ENCODE measurements around the gene PACRG. TPM values are rescaled to one million over a fixed set of nuclear protein-coding genes. Genes with fewer than 3 reads are reported as not detected.

The PACRG gene
- total RNA-seq, 1 experiment from 2014 or later = 0.44 TPM

DNA sequence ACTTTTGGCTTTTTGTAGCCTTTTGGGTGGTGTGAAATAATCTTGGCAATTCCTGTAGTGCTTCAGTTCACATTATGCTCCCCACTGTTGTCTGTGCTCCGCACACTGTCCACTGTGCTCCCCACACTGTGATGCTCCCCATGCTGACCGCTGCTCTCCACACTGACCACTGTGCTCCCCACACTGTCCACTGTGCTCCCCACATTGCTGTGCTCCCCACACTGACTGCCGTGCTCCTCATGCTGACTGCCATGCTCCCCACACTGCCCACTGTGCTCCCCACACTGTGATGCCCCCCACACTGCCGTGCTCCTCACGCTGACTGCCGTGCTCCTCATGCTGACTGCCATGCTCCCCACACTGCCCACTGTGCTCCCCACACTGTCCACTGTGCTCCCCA lies 118.9 kb downstream of the PACRG start:
- H3K36me3 Mint-ChIP-seq = peaks cover 4% of the 10 kb centered on the region

DNA sequence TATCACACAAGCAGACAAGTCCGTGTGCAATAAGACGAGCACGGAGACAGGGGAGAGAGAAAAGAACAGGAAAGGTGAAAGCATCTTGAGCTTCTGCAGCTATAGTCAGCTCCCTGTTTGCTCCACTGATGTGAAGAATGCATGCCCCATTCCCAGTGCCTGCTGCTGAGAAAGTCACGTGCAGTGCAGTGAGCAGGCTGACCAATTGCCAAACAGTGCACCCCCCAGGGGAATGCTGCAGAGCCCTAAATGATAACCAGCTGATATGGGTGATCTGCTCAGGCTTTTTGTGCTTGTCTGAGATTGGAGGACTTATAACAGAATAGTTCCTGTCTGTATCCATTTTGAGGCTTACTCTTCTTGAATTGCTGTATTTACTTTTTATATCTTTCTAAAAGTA lies 121.5 kb downstream of the PACRG start:
- ChIA-PET POLR2A (no interaction called here), CTCF (no interaction called here)
- H3K27ac Mint-ChIP-seq = no peak overlapping the region
- peaks cover 34% of the 10 kb centered on the region for H3K4me1 Mint-ChIP-seq
- peak; percentile 53; the same call in 1 of the 2 replicates for ATAC-seq
- peaks cover 3% of the 10 kb centered on the region for H3K36me3 Mint-ChIP-seq
- TF ChIP-seq, protein P1, sequence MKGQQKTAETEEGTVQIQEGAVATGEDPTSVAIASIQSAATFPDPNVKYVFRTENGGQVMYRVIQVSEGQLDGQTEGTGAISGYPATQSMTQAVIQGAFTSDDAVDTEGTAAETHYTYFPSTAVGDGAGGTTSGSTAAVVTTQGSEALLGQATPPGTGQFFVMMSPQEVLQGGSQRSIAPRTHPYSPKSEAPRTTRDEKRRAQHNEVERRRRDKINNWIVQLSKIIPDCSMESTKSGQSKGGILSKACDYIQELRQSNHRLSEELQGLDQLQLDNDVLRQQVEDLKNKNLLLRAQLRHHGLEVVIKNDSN (CRISPR knock-in tag; IDR thresholded peaks at IDR 0.05) = peak; percentile 64; the same call in 1 of the 2 replicates
- TF ChIP-seq SP1 (CRISPR knock-in tag; conservative IDR thresholded peaks at IDR 0.05) = no peak
- TF ChIP-seq, protein P2, sequence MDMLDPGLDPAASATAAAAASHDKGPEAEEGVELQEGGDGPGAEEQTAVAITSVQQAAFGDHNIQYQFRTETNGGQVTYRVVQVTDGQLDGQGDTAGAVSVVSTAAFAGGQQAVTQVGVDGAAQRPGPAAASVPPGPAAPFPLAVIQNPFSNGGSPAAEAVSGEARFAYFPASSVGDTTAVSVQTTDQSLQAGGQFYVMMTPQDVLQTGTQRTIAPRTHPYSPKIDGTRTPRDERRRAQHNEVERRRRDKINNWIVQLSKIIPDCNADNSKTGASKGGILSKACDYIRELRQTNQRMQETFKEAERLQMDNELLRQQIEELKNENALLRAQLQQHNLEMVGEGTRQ (CRISPR knock-in tag; IDR thresholded peaks at IDR 0.05) = peak; percentile 78
- peaks cover 6% of the 10 kb centered on the region for H3K9me3 Mint-ChIP-seq
- no peak overlapping the region for H3K4me3 Mint-ChIP-seq
- H3K27me3 Mint-ChIP-seq (ENCODE audit: low read depth) = no peaks in the 10 kb centered on the region; the same call in 1 of the 2 replicates
- no peak for DNase-seq (ENCODE audit: low spot score)

More for the DNA sequence above, 118.9 kb downstream of the PACRG start:
- TF ChIP-seq NR3C1 (CRISPR knock-in tag; conservative IDR thresholded peaks at IDR 0.05; ENCODE audit: low read depth) (no peak), ZNF263 (CRISPR knock-in tag; IDR thresholded peaks at IDR 0.05; ENCODE audit: low read depth) (0 out of 2 replicates have a peak, but pooled peaks have one; percentile 69), ESRRA (CRISPR knock-in tag; IDR thresholded peaks at IDR 0.05; ENCODE audit: borderline replicate concordance) (no peak), NFE2L1 (CRISPR knock-in tag; IDR thresholded peaks at IDR 0.05) (no peak), ZNF219 (CRISPR knock-in tag; IDR thresholded peaks at IDR 0.05; ENCODE audit: borderline replicate concordance) (no peak)
- TF ChIP-seq, protein P3, sequence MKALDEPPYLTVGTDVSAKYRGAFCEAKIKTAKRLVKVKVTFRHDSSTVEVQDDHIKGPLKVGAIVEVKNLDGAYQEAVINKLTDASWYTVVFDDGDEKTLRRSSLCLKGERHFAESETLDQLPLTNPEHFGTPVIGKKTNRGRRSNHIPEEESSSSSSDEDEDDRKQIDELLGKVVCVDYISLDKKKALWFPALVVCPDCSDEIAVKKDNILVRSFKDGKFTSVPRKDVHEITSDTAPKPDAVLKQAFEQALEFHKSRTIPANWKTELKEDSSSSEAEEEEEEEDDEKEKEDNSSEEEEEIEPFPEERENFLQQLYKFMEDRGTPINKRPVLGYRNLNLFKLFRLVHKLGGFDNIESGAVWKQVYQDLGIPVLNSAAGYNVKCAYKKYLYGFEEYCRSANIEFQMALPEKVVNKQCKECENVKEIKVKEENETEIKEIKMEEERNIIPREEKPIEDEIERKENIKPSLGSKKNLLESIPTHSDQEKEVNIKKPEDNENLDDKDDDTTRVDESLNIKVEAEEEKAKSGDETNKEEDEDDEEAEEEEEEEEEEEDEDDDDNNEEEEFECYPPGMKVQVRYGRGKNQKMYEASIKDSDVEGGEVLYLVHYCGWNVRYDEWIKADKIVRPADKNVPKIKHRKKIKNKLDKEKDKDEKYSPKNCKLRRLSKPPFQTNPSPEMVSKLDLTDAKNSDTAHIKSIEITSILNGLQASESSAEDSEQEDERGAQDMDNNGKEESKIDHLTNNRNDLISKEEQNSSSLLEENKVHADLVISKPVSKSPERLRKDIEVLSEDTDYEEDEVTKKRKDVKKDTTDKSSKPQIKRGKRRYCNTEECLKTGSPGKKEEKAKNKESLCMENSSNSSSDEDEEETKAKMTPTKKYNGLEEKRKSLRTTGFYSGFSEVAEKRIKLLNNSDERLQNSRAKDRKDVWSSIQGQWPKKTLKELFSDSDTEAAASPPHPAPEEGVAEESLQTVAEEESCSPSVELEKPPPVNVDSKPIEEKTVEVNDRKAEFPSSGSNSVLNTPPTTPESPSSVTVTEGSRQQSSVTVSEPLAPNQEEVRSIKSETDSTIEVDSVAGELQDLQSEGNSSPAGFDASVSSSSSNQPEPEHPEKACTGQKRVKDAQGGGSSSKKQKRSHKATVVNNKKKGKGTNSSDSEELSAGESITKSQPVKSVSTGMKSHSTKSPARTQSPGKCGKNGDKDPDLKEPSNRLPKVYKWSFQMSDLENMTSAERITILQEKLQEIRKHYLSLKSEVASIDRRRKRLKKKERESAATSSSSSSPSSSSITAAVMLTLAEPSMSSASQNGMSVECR (CRISPR knock-in tag; IDR thresholded peaks at IDR 0.05; ENCODE audit: borderline replicate concordance) = no peak
- Mint-ChIP-seq H3K4me1 (peaks cover 21% of the 10 kb centered on the region), H3K4me3 (no peak overlapping the region), H3K27ac (no peak overlapping the region), H3K27me3 (ENCODE audit: low read depth) (no peaks in the 10 kb centered on the region; the same call in 1 of the 2 replicates), H3K9me3 (peaks cover 7% of the 10 kb centered on the region)
- no peak for ATAC-seq
- POLR2A ChIA-PET = no interaction called here
- CTCF ChIA-PET = no interaction called here
- DNase-seq (ENCODE audit: low spot score) = no peak

DNA sequence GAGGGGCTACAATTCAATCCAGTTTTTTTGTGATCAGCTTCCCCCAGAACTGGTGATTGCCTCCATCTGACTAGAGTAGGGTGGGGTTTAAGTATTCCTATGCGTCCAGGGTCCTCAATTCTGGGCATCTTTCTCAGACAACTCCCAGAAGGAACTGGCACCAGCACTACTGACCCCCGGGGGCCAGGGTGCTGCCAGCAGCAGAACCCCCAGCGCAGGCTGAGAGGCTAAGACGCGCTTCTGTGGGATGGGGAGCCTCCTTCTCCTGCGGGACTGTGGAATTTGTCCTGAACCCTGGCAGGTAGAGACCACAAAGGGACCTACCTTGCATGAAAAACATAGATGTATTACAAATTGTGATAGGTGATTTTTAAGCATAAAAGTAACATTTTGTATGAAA lies 124.4 kb downstream of the PACRG start:
- DNase-seq (ENCODE audit: low spot score) (no peak), ATAC-seq (no peak)
- ChIA-PET POLR2A (no interaction called here), CTCF (interaction anchor here (0.5 kb wide), 1 partner anchor 205 kb away, joined by 4 read pairs; no protein-coding TSS in a partner anchor)
- Mint-ChIP-seq H3K27ac (no peak overlapping the region), H3K4me3 (no peak overlapping the region), H3K9me3 (no peaks in the 10 kb centered on the region), H3K4me1 (peaks cover 43% of the 10 kb centered on the region), H3K27me3 (ENCODE audit: low read depth) (no peaks in the 10 kb centered on the region), H3K36me3 (no peaks in the 10 kb centered on the region)
- TF ChIP-seq ZNF396 (CRISPR knock-in tag; IDR thresholded peaks at IDR 0.05; ENCODE audit: borderline replicate concordance) (no peak), NFATC4 (CRISPR knock-in tag; IDR thresholded peaks at IDR 0.05) (no peak), TEAD4 (CRISPR knock-in tag; IDR thresholded peaks at IDR 0.05) (no peak)

DNA sequence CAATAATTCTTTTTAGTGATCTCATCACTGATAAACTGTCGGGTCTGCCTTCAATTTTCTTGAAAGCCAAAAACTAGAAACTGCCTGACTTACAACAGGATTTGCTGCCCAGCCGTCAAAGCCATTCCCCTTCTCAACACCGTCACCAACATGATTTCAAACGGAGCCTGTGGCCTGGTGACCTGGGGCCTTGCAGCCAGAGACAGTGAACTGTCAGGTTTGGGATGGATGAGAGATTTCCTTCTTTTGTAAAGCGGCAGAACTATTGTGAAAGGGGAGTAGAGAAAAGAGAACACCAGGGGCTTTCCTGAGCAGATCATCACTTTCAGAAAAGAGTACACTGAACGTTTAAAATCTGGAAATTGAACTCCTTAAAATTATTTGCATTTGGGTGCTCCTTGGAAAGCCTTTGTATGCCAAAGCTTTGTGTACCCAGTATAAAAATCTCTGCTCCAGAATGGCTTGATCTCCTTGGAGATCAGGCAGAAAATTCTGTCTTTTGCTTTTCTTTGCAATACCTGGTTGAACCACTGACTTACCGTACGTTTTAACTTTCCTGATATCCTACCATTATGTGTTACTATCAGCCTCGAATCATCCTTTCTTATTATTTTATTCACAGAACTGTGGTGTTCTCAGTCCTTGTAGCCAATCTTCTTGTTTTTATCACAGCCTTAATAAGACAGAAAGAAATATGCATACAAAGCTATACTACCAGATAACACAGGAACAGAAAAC lies 125.2 kb downstream of the PACRG start:
- H3K9me3 Mint-ChIP-seq = peaks cover 2% of the 10 kb centered on the region
- H3K27me3 Mint-ChIP-seq (ENCODE audit: low read depth) = no peaks in the 10 kb centered on the region
- peaks cover 52% of the 10 kb centered on the region for H3K4me1 Mint-ChIP-seq
- ATAC-seq = peak; percentile 9; the same call in 1 of the 2 replicates
- ChIA-PET CTCF (no interaction called here), POLR2A (no interaction called here)
- H3K27ac Mint-ChIP-seq = no peak overlapping the region
- peaks cover 1% of the 10 kb centered on the region; the same call in 1 of the 2 replicates for H3K36me3 Mint-ChIP-seq
- no peak overlapping the region for H3K4me3 Mint-ChIP-seq
- no peak for DNase-seq (ENCODE audit: low spot score)
- TF ChIP-seq, protein P4, sequence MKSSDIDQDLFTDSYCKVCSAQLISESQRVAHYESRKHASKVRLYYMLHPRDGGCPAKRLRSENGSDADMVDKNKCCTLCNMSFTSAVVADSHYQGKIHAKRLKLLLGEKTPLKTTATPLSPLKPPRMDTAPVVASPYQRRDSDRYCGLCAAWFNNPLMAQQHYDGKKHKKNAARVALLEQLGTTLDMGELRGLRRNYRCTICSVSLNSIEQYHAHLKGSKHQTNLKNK (CRISPR knock-in tag; IDR thresholded peaks at IDR 0.05) = no peak
- TF ChIP-seq, protein P5, sequence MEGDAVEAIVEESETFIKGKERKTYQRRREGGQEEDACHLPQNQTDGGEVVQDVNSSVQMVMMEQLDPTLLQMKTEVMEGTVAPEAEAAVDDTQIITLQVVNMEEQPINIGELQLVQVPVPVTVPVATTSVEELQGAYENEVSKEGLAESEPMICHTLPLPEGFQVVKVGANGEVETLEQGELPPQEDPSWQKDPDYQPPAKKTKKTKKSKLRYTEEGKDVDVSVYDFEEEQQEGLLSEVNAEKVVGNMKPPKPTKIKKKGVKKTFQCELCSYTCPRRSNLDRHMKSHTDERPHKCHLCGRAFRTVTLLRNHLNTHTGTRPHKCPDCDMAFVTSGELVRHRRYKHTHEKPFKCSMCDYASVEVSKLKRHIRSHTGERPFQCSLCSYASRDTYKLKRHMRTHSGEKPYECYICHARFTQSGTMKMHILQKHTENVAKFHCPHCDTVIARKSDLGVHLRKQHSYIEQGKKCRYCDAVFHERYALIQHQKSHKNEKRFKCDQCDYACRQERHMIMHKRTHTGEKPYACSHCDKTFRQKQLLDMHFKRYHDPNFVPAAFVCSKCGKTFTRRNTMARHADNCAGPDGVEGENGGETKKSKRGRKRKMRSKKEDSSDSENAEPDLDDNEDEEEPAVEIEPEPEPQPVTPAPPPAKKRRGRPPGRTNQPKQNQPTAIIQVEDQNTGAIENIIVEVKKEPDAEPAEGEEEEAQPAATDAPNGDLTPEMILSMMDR (IDR thresholded peaks at IDR 0.05) = no peak
- TF ChIP-seq MXD4 (CRISPR knock-in tag; IDR thresholded peaks at IDR 0.05; ENCODE audit: borderline replicate concordance) (no peak), NR2C2 (CRISPR knock-in tag; IDR thresholded peaks at IDR 0.05) (no peak), EMX1 (CRISPR knock-in tag; IDR thresholded peaks at IDR 0.05) (no peak), ZNF317 (CRISPR knock-in tag; IDR thresholded peaks at IDR 0.05; ENCODE audit: borderline replicate concordance, low read depth) (no peak), GTF2I (CRISPR knock-in tag; conservative IDR thresholded peaks at IDR 0.05) (no peak)
- TF ChIP-seq, protein P6, sequence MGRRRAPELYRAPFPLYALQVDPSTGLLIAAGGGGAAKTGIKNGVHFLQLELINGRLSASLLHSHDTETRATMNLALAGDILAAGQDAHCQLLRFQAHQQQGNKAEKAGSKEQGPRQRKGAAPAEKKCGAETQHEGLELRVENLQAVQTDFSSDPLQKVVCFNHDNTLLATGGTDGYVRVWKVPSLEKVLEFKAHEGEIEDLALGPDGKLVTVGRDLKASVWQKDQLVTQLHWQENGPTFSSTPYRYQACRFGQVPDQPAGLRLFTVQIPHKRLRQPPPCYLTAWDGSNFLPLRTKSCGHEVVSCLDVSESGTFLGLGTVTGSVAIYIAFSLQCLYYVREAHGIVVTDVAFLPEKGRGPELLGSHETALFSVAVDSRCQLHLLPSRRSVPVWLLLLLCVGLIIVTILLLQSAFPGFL (CRISPR knock-in tag; IDR thresholded peaks at IDR 0.05; ENCODE audit: borderline replicate concordance) = no peak
